Stimulated activated CD8-positive, alpha-beta memory T cell treated with anti-CD3 and anti-CD28 coated beads, Interleukin-15, amount 100 ng/mL, for 24 hours (primary cell): ENCODE results near the gene GDF3.
"Not testable (repeated sequence)": the region's sequence is repeated elsewhere in the genome, so short reads cannot be mapped to it uniquely, and the experiment has no call there.

Experiments used
- DNase-seq: peaks from one replicate; pipeline ENCODE4 v3.0.0-alpha.2; 2020; ENCODE audit warnings: low read depth

Gene GDF3

GRCh38 chr12:7667125-7667524 lies 28.4 kb downstream of the GDF3 start:
- no peak for DNase-seq

GRCh38 chr12:7666595-7666994 lies 29.0 kb downstream of the GDF3 start:
- no peak for DNase-seq

GRCh38 chr12:7661741-7662140 lies 33.8 kb downstream of the GDF3 start:
- DNase-seq: no peak

- no peak for DNase-seq
These were observed 39.5 kb downstream of the GDF3 start for GRCh38 chr12:7656121-7656520.

- DNase-seq: no peak
These were observed 45.5 kb downstream of the GDF3 start for GRCh38 chr12:7650091-7650490.

GRCh38 chr12:7647071-7647470 lies 48.5 kb downstream of the GDF3 start:
- no peak for DNase-seq

- no peak for DNase-seq
These were observed 49.4 kb downstream of the GDF3 start for GRCh38 chr12:7646178-7646475.

GRCh38 chr12:7645395-7646177 lies 50.0 kb downstream of the GDF3 start:
- DNase-seq: no peak

- no peak for DNase-seq
These were observed 52.7 kb downstream of the GDF3 start for GRCh38 chr12:7642876-7643309.

GRCh38 chr12:7642287-7642686 lies 53.3 kb downstream of the GDF3 start:
- no peak for DNase-seq

GRCh38 chr12:7640123-7640995 lies 55.2 kb downstream of the GDF3 start:
- not testable (repeated sequence) for DNase-seq
